HepG2 (cell line): ENCODE results near the gene CTDNEP1. TPM values are rescaled to one million over a fixed set of nuclear protein-coding genes. Genes with fewer than 3 reads are reported as not detected.

Experiments used
- ATAC-seq: fragments of 200-7000 bp; cut with Tn5 transposase; 3 replicates; pipeline ENCODE4 v1.9.1; 2020; ENCODE audit warnings: mild to moderate bottlenecking, moderate library complexity
- BruUV-seq: library from RNA; stranded (reverse); fragments of 400-500 nt; replicated peaks from 2 replicates; lab custom pipeline; 2021; lab: Mats Ljungman, UMichigan
- CTCF ChIA-PET: fragments of 300-600 bp; formaldehyde crosslinking; extraction: SDS; loops from one replicate; lab custom pipeline; 2021; ENCODE audit warnings: low total read pairs, inconsistent platforms, low intra/inter-chr PET ratio; lab: Yijun Ruan, JAX
- POLR2A ChIA-PET: fragments of 350-600 bp; sonication (Branson Sonifier 250); formaldehyde crosslinking; loops from one replicate; lab custom pipeline; 2020; ENCODE audit warnings: antibody characterized with exemption, inconsistent platforms; lab: Yijun Ruan, JAX
- DNase-seq: peaks from one replicate; pipeline ENCODE4 v3.0.0-alpha.2; 2015; ENCODE audit warnings: low spot score
- FAIRE-seq: peaks from 3 replicates; lab custom pipeline; 2011; peaks lifted over from hg19 to GRCh38; lab: Jason Lieb, UNC
- H2AFZ ChIP-seq: one replicate; pipeline ENCODE4 v1.6.1; 2011; ENCODE audit warnings: low read length, inconsistent platforms
- H3K27ac ChIP-seq: fragments of 300-600 bp; 3 replicates; pipeline ENCODE4 v1.8.0; 2011; ENCODE audit warnings: mixed run types, mild to moderate bottlenecking, mixed read lengths, low read length, inconsistent platforms; ENCODE audit not compliant: insufficient read depth; ENCODE audit errors: extremely low read length
- H3K27me3 ChIP-seq, 2 experiments: fragments of 200-600 bp in 1 of 2; 2 replicates in 1 of 2; 3 replicates in 1 of 2; pipeline versions ENCODE4 v1.6.0 to v1.8.0; 2011; ENCODE audit warnings: low read length in 2 of 2, mild to moderate bottlenecking in 2 of 2, moderate library complexity in 2 of 2, inconsistent platforms in 1 of 2; ENCODE audit not compliant: insufficient read depth in 2 of 2, control insufficient read depth in 1 of 2
- H3K36me3 ChIP-seq, 2 experiments: fragments of 200-600 bp in 1 of 2; replicated peaks in 1 of 2; 2 replicates in 1 of 2; 3 replicates in 1 of 2; pipeline versions ENCODE4 v1.5.1 to v1.8.0; 2011; ENCODE audit warnings: low read length in 2 of 2, inconsistent platforms in 1 of 2; ENCODE audit not compliant: insufficient read depth in 2 of 2, control insufficient read depth in 1 of 2
- H3K4me1 ChIP-seq: 2 replicates; pipeline ENCODE4 v1.5.1; 2012; ENCODE audit warnings: low read length, inconsistent platforms; ENCODE audit not compliant: insufficient read depth
- H3K4me2 ChIP-seq: 2 replicates; pipeline ENCODE4 v1.6.0; 2011; ENCODE audit warnings: low read depth, low read length, inconsistent platforms
- H3K4me3 ChIP-seq, 3 experiments: fragments of 200-600 bp in 1 of 3; sonication (generic), shearing (Covaris generic) in 1 of 3; replicated peaks in 1 of 3; 2 replicates each; pipeline ENCODE4 v1.5.1; 2011 to 2016; ENCODE audit warnings: low read length in 3 of 3, inconsistent platforms in 2 of 3, low read depth in 2 of 3, mild to moderate bottlenecking in 2 of 3, control low read depth in 1 of 3, mixed read lengths in 1 of 3; ENCODE audit not compliant: insufficient read depth in 1 of 3
- H3K79me2 ChIP-seq: one replicate; pipeline ENCODE4 v1.6.1; 2011; ENCODE audit warnings: low read length, inconsistent platforms; ENCODE audit not compliant: insufficient read depth
- H3K9ac ChIP-seq: 2 replicates; pipeline ENCODE4 v1.6.0; 2011; ENCODE audit warnings: mild to moderate bottlenecking, low read depth, low read length, inconsistent platforms; ENCODE audit not compliant: insufficient read depth
- H3K9me3 ChIP-seq: 2 replicates; pipeline ENCODE4 v1.5.1; 2012; ENCODE audit warnings: mild to moderate bottlenecking, low read length
- H4K20me1 ChIP-seq: 2 replicates; pipeline ENCODE4 v1.6.0; 2011; ENCODE audit warnings: inconsistent platforms, mild to moderate bottlenecking, low read length, moderate library complexity; ENCODE audit not compliant: insufficient read depth
- ELK4 ChIP-seq: sonication (generic); formaldehyde crosslinking; IDR thresholded peaks from 2 replicates; pipeline ENCODE4 v1.9.0; 2021; ENCODE audit warnings: missing genetic modification reagents, borderline replicate concordance
- GLMP ChIP-seq: sonication (generic); formaldehyde crosslinking; IDR thresholded peaks from 2 replicates; pipeline ENCODE4 v1.9.0; 2021; ENCODE audit warnings: missing genetic modification reagents, mild to moderate bottlenecking, borderline replicate concordance
- HNRNPK ChIP-seq: fragments of 200-400 bp; formaldehyde crosslinking; IDR thresholded peaks from 2 replicates; pipeline ENCODE4 v1.6.1; 2018; ENCODE audit warnings: low read length, low read depth, moderate library complexity, mild to moderate bottlenecking; ENCODE audit not compliant: poor library complexity, severe bottlenecking
- ONECUT2 ChIP-seq: sonication (generic); formaldehyde crosslinking; IDR thresholded peaks from 2 replicates; pipeline ENCODE4 v1.4.0; 2020; ENCODE audit warnings: missing genetic modification reagents
- ZNF605 ChIP-seq: sonication (generic); formaldehyde crosslinking; IDR thresholded peaks from 2 replicates; pipeline ENCODE4 v1.8.0; 2022; ENCODE audit warnings: mild to moderate bottlenecking, missing genetic modification reagents
- WGBS: methylation state at CpG from one replicate; pipeline ENCODE4 v1.1.6; 2017; ENCODE audit warnings: low lambda C conversion rate; 5-methylcytosine and 5-hydroxymethylcytosine counted together
- in situ Hi-C: cut with HindIII; loops from 2 replicates; pipeline ENCODE4 v1.10.0; 2017; ENCODE audit warnings: low pct_unique_long_range_greater_than_20kb; ENCODE audit not compliant: extremely low pct_ligation_motif_present
- intact Hi-C: fragments of 100-400 bp; cut with micrococcal nuclease; formaldehyde crosslinking; loops from one replicate; pipeline ENCODE4 v1.10.0; 2022; ENCODE audit not compliant: unreplicated experiment
- polyA plus RNA-seq, 8 experiments: library from polyadenylated mRNA; depleted of rRNA in 3 of 8; stranded (reverse) in 7 of 8; unstranded in 1 of 8; fragments of >200 nt; fragmentation: Illumina TruSeq in 4 of 8; extraction: Trizol in 4 of 8; gene quantifications; 2 replicates each; pipeline versions ENCODE4 v1.2.1 to v1.2.3, GENCODE V29; 2011 to 2016; ENCODE audit warnings: low read depth in 4 of 8, missing spikeins in 1 of 8, mixed read lengths in 1 of 8; ENCODE audit not compliant: insufficient read depth in 1 of 8
- total RNA-seq, 5 experiments: library from RNA; depleted of rRNA; stranded (reverse); fragments of >200 nt; fragmentation: Illumina TruSeq; extraction: Trizol; gene quantifications; 2 replicates each; pipeline ENCODE4 v1.2.3, GENCODE V29; 2016; ENCODE audit warnings: low read depth in 1 of 5

CTDNEP1 gene
- total and polyA plus RNA-seq, 2 of the 13 experiments (the other 11 are each of a cell fraction or from before 2014, with no cell fraction given): 19.8 to 118 TPM

- 63% methylated on average over 15 of the region's 21 CpGs for WGBS
- in situ Hi-C loops: no loop called here
- Histone ChIP-seq H3K79me2 (no peaks in the 10 kb centered on the region), H3K4me1 (no peaks in the 10 kb centered on the region), H3K9me3 (no peaks in the 10 kb centered on the region), H3K4me2 (no peak overlapping the region), H3K27me3 (peaks cover 0 to 9% of the 10 kb centered on the region in 2 experiments; a peak in 2 of 5 replicates), H3K36me3 (no peaks in the 10 kb centered on the region)
- peak; percentile 31; the same call in 2 of the 3 replicates for ATAC-seq
- CTCF ChIA-PET: no interaction called here
- no peak for TF ChIP-seq ZNF605 (CRISPR knock-in tag)
- TF ChIP-seq HNRNPK: peak; percentile 21
- TF ChIP-seq GLMP (CRISPR knock-in tag): no peak
- TF ChIP-seq ELK4 (CRISPR knock-in tag): no peak
- TF ChIP-seq ONECUT2 (CRISPR knock-in tag): no peak
- TF ChIP-seq, all 625 proteins: peak for 1
- H2AFZ ChIP-seq: no peak overlapping the region
- BruUV-seq: no TSS peak
- no peak overlapping the region for H3K27ac ChIP-seq
- POLR2A ChIA-PET: no interaction called here
- DNase-seq (no peak), FAIRE-seq (no peak)
- no peaks in the 10 kb centered on the region for H4K20me1 ChIP-seq
- H3K9ac ChIP-seq: no peak overlapping the region
- no peak overlapping the region for H3K4me3 ChIP-seq
- intact Hi-C loops: no loop called here
Measured at GRCh38 chr17:7208027-7208571, 43.4 kb downstream of the CTDNEP1 start.
